ENCODE measurements around the gene SSTR1.

SSTR1 gene

DNA sequence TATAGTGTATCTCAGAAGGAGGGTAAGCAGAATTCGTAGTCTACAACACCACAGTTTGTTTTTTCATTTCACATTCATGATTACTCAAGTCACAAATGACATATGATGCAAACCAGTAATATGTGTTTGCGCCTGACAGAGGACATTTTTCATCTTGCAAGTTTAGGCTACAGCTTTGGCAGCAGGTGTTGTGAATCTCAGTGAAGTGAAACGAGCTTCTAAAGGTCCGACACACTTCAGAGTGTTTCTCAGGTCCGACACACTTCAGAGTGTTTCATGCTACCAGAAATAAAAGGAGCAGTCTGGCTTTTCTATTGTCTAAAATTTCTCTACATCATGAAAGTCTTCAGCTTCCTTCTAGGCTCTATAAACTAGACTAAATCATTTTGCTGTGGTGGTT, 25.5 kb downstream of the SSTR1 start:
- DNase-seq (ENCODE audit: low read depth in 4 of 4, low spot score in 1 of 4), result no peak

DNA sequence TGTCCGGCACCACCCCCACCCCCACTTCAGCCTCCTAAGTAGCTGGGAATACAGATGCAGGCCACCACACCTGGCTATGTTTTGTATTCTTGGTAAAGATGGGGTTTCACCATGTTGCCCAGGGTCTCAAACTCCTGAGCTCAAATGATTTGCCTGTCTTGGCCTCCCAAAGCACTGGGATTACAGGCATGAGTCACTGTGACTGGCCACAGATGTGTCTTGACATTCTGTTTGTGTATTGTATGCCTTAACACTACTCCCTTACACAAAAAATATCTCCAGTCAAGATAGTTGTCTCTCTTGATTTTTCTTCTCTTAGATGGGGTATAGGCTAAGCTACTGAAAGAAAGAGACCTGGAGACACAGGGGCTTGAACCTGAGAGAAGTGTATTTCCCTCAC, 30.6 kb downstream of the SSTR1 start:
- no peak for DNase-seq (ENCODE audit: low read depth in 4 of 4, low spot score in 1 of 4)

DNA sequence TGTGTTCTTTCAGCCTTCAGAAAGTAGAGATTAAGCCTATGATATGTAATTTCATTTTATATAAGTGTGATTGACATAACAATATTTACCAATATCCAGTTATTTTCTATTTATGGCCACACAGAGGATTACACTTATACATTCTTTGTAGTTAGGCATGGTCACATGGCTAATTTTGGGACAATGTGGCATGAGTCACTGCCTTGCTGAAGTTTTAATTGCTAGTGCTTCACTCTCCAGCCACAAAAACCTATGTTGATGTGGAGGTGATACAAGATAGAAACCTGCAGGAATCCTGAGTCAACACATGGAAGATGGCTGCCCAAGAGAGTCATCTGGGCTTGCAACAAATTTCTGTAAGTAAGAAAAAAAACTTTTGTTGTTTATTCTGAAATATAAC, 31.2 kb downstream of the SSTR1 start:
- DNase-seq (ENCODE audit: low read depth in 4 of 4, low spot score in 1 of 4), result no peak

DNA sequence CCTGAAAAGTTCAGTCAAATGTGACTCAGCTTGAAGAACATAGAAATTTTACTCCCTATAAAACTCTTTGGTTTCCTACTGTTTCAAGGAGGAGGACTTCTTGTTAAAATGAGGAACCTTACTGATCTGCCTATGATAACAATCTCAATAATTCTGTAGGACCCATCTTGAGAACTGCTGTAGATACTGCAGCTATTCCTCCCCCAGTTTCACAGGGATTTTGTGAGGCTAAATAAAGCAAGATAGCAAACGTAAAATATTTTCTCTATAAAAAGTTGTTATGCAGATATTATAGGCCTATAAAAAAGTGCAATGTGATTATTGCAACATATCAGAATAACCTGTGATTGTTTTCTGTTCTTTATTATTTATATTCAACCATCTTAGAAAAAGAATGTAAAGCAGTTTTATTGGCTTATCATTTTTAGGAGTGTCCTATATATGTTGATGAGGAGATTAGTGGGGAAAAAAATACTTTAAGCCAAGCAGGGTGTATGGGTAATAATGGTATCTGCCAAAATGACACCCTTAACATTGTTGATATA, 36.1 kb downstream of the SSTR1 start:
- DNase-seq (ENCODE audit: low read depth in 4 of 4, low spot score in 1 of 4), result no peak

DNA sequence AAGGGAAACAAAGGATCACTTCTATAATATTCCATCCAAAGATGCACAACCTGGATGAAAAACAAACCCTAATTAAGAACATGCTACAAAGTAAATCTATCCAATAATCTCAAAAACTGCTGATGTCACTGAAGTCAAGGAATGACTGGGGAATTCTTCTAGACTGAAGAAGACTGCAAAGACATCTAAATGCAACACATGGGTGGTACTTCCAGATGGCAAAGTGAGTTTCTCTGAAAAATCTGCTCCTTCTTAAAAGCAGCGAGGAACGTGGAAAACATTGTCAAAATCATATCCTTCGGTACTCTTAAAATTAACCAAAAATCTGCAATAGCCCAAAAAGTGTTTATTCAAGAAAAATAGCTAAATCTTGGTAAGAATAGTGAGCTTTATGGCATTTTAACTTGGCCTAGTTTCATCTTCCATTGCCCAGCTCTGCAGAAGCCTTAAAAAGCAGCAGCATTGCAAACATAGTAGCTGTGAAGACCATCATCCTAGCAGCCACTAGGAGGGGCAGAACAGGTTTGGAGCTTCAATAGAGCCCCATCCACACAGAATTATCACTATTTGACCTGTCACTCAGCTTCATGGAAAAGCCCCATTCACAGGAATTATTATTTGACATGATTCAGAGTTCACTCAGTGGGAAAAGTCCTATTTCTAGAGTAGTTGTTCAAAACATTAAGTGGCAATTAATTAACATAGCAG, 40.8 kb downstream of the SSTR1 start:
- DNase-seq (ENCODE audit: low read depth in 4 of 4, low spot score in 1 of 4), result no peak

DNA sequence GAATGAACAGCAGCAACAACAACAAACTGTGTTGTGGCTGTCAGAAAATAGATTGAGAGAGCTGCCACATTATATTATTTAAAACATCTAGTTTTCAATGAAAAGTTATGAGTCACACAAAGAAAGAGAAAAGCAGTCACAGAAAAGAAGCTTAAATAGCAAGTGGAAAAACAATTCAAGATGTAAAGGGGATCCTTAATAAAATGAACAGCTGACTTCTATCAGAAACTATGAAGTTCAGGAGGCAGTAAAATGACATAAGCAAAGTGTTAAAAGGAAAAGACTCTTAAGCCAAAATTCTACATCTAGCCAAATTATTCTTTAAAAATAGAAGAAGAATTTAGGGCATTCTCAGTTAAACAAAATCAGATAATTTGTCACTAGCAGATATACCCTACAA, 42.6 kb downstream of the SSTR1 start:
- no peak for DNase-seq (ENCODE audit: low read depth in 4 of 4, low spot score in 1 of 4)

DNA sequence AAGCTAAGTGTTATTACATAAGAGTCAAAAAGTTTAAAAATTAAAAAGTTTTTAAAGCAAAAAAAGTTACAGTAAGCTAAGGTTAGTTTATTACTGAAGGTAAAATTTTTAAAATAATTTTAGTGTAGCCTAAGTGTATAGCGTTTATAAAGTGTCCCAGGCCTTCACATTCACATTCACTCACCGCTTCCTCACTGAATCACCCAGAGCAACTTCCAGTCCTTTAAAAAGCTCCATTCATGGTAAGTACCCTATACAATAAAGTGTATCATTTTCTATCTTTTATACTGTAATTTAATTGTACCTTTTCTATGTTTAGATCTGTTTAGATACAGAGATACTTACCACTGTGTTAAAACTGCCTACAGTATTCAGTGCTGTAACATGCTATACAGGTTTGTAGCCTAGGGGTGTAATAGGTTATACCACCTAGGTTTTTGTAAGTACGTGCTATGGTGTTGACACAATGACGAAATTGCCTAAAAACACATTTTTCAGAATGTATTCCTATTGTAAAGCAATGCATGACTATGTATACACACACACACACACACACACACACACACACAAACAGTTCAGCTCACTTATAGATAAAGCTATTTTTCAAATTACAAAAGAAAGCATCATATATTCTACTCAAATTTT, 44.5 kb downstream of the SSTR1 start:
- no peak for DNase-seq (ENCODE audit: low read depth in 4 of 4, low spot score in 1 of 4)

DNA sequence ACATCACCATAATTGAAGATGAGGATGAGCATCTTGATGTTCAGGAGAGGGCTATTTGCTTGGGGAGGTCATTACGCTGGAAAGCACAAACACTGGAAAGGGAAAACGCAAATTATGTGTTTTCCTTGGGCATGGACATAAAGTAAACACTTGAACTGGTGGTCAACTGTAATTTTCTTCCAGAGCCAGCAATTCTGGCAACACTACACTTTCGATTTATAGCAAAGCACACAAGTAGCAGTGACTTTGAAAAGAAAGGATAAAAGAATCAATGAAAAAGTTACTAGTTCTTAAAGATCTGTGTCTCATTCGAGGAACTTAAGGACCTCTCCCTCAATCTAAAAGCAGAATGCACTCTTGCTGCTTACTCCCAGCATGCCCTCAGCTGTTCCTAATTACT, 46.0 kb downstream of the SSTR1 start:
- no peak for DNase-seq (ENCODE audit: low read depth in 4 of 4, low spot score in 1 of 4)

DNA sequence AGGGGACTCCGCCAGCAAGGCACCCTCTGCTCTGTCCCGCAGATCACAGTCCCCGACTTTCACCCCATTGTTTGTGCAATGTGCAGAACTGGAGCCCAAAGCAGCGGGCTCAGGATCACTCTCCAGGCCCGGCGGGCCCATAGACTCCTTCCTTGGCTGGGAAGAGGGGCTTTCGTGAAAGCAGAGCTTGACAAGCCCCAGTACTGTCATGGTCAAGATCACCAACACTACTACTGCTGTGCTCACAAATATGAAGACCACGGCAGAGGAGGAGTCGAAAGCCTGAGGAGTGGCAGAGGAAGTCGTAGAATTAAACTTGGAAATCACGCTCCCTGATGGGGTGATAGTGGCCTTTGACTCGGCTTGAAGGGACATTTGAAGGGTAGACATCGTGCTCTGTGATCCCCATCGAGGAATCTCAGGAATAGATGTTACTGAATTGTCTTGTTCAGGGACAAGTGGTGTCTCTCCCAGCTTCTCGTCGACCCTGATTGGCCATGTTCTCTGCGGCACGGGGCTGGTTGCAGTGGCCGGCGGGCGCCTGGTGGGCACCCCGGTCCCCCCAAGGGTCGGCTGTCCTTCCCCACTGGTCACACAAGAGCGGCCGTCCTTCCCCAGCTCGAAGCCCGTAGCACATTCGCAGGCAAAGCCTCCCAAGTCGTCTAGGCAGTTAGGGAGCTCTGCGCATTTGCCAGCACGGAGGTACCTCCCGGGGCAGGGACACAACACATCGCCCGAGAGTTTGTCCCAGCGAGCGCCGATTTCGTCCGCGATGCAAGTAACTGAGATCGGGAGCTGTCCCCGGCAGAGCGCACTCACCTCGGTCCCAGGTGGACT, 47.1 kb downstream of the SSTR1 start:
- no peak for DNase-seq (ENCODE audit: low read depth in 4 of 4, low spot score in 1 of 4)

DNA sequence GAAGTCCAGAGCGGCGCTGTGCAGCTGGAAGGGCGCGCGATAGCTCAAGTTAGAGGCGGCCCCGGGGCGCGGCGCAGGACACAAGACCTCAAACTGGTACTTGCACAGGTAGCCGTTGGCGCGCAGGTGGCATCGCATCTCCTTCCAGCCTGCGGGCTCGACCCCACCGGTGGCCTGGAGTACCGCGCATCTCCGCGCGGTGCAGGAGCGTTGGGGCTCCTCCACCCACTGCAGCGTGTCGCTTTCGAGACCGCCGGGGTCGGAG, 47.6 kb downstream of the SSTR1 start:
- no peak for DNase-seq (ENCODE audit: low read depth in 4 of 4, low spot score in 1 of 4)

DNA sequence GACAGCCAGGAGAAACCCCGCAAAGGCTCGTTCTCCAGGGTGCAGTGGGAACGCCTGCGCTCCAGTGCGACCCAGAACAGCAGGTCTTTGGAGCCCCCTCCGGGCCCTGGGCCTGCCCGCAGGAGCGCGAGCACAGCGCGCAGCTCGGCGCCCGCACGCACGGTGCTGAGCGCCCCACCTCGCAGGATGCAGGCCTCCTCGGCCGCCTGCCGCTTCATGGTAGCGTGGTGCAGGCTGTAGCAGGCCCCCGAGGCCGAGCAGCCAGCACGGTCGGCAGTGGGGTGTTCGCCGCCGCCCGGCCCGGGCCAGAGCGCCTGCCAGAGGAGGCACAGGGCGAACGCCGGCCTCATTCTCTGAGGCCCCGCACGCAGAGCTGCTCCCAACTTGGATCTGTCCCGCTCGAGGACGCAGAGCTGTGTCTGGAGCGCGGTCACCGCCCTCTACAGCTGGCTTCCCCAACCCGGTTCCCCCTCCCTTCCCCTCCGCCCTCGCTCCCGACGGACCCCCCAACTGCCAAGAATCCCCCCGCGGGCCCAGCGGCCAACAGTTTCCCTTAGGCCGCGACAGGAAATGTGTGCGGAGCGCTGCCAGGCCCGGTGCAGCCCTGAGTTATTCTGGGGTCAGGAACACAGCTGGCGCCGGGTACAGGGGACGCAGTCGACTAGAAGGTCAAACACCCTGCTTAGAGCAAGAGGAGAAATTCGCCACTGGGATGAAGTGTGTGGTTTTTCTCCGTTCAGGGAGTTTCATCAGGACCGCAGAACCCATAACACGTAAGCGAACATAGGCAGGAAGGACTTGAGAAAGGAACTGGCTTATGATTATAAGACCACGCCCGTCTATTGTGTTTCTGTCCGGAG, 48.2 kb downstream of the SSTR1 start, which contains the start of gene CLEC14A:
CLEC14A (minus strand) TSS at position 421 of the 860 bp plus-strand sequence; CDS start at position 350, 71 bp downstream.
- DNase-seq (ENCODE audit: low read depth in 4 of 4, low spot score in 1 of 4), result no peak

DNA sequence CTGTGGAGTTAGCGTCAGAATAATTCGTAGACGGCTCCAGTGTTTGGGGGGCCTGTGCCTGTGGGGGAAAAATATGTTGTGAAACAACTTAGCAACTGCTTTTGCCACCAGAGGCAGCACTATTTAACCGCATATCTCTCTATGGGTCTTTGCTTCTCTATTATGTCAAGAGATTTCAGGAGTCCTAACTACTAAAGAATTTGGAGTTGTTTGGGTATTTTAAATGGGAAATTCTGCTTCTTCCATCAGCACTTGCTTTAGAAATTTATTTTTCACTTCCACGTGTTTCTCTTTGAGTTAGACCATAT, 48.8 kb downstream of the SSTR1 start:
- DNase-seq (ENCODE audit: low read depth in 4 of 4, low spot score in 1 of 4), result no peak

DNA sequence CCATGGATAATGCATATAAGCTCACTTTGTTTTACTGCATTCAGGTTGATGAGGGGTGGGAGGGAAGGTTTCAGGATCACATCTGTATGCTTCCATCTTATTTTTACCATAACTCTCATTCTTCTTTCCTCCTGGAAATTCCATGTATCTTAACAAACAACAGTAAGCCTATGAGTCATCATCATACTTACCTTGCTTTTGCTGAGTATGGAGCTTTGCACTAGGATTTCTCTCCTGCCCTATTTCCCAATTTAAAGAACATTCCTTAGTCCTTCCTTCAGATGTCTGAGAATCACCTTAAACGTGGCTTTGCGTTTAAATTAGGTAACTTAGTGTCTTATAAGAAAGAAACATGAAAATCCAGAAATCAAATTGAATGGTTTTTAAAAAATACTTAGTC, 49.8 kb downstream of the SSTR1 start:
- DNase-seq (ENCODE audit: low read depth in 4 of 4, low spot score in 1 of 4), result no peak

DNA sequence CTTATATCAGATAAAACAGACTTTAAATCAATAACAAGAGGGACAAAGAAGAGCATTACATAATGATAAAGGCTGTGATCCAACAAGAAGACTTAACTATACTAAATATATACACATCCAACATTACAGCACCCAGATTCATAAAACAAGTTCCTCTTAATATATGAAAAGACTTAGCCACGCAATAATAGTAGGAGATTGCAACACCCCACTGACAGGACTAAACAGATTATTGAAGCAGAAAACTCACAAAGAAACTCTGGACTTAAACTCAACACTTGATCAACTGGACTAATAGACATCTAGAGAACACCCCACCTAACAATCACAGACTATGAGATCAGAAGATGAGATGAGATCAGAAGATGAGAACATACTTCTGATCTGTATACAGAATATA, 53.9 kb downstream of the SSTR1 start:
- DNase-seq (ENCODE audit: low read depth in 4 of 4, low spot score in 1 of 4), result no peak

Data from stimulated activated CD4-positive, alpha-beta T cell treated with anti-CD3 and anti-CD28 coated beads, Interleukin-1b, Interleukin-23, amount 100 ng/mL, for 24 hours (primary cell).